Measurements from ENCODE around the gene SMIM5.
"Not testable (repeated sequence)": the region's sequence is repeated elsewhere in the genome, so short reads cannot be mapped to it uniquely, and the experiment has no call there.

SMIM5 gene

DNA sequence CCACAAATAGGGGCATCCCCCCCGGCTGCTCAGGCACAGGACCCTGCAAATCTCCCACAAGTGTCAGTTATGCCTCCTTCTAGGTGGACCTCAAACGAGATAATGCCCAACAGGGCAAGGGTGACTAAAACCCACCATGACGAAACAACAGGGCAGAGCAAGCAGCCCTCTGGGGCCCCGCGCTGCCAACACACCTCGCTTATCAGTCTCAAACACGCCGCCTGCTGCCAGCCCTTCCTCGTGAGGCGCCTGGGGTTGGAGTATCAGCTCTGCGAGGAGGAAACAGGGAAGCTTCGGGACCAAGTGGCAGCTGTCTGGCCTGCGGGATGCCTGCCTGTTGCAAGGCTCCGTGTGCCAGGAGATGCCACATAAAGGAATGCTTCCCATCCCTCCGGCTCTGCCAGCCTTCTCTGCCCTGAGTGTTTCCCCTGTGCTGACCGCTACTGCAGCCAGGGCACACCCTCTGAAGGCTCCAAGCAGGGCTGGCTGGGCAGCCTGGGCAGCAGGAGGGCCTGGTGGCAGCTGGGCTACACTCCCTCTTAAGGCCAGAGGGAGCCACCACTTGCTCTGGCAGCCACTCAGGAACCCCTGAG is 2.5 kb downstream of the SMIM5 start:
- in situ Hi-C loops (cut with MboI; ENCODE audit: low sequenced_read_pairs, unreplicated experiment), result no loop called here
- DNase-seq (ENCODE audit: low spot score), result no peak
- TF ChIP-seq, protein P1, sequence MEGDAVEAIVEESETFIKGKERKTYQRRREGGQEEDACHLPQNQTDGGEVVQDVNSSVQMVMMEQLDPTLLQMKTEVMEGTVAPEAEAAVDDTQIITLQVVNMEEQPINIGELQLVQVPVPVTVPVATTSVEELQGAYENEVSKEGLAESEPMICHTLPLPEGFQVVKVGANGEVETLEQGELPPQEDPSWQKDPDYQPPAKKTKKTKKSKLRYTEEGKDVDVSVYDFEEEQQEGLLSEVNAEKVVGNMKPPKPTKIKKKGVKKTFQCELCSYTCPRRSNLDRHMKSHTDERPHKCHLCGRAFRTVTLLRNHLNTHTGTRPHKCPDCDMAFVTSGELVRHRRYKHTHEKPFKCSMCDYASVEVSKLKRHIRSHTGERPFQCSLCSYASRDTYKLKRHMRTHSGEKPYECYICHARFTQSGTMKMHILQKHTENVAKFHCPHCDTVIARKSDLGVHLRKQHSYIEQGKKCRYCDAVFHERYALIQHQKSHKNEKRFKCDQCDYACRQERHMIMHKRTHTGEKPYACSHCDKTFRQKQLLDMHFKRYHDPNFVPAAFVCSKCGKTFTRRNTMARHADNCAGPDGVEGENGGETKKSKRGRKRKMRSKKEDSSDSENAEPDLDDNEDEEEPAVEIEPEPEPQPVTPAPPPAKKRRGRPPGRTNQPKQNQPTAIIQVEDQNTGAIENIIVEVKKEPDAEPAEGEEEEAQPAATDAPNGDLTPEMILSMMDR (IDR thresholded peaks at IDR 0.05; ENCODE audit: borderline replicate concordance, control extremely low read depth, extremely low read depth, insufficient read depth, missing control alignments), result no peak

DNA sequence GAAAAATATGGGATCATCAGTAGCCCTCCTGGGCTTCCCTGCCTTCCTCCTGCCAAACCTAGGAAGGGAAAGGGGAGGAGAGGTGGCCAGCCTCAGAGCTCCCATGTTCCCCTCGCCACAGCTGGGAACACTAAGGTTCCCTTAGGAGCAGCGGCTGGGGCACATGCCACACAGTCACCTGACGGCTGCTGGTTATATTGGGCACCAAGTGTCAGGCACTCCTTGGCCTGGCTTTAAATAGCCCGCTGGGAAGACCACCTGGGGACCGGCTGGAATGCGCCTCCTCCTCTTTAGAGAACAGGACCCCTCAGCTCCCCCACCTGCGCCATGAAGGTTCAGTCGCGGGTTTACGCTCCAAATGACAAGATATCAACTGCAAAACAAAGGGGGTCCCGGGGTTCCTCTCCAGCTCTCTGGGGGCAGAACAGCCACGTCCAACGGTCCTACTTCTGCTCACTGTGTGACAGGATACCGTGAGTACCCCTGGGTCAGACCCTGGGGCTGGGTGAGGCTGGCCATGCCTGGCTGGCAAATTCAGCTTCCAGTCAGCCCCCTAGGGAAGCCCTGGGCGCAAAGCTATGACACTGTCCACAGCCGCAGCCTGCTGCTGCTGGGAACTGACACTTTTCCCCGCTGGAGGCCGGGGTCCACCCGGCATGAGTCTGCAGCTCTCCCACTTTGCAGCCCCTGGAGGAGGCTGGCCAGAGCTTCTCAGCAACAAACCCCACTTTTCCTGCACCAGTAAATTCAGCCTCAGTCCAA is 3.3 kb downstream of the SMIM5 start:
- TF ChIP-seq, protein P1 (IDR thresholded peaks at IDR 0.05; ENCODE audit: borderline replicate concordance, control extremely low read depth, extremely low read depth, insufficient read depth, missing control alignments), result no peak
- in situ Hi-C loops (cut with MboI; ENCODE audit: low sequenced_read_pairs, unreplicated experiment), result no loop called here
- no peak for DNase-seq (ENCODE audit: low spot score)

DNA sequence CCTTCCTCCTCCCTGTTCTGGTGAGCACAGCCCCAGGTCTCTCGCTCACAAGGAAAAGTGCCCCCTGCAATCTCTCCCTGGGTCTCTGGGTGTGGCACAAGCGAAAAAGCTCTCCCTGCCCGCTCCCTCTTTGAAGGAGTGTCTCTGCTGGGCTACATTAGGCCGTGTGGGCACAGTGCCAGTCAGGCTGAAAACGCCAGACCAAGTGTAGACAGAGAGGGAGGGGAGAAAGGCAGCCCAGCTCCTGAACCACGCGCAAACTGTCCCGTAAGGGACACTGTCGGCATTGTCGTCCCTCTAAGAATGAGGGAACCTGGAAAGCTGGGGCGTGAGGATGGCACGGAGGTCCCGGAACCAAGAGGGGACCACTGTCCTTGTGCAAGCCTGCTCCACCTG is 3.9 kb downstream of the SMIM5 start:
- TF ChIP-seq, protein P1 (IDR thresholded peaks at IDR 0.05; ENCODE audit: borderline replicate concordance, control extremely low read depth, extremely low read depth, insufficient read depth, missing control alignments), result no peak
- no peak for DNase-seq (ENCODE audit: low spot score)
- in situ Hi-C loops (cut with MboI; ENCODE audit: low sequenced_read_pairs, unreplicated experiment), result no loop called here

DNA sequence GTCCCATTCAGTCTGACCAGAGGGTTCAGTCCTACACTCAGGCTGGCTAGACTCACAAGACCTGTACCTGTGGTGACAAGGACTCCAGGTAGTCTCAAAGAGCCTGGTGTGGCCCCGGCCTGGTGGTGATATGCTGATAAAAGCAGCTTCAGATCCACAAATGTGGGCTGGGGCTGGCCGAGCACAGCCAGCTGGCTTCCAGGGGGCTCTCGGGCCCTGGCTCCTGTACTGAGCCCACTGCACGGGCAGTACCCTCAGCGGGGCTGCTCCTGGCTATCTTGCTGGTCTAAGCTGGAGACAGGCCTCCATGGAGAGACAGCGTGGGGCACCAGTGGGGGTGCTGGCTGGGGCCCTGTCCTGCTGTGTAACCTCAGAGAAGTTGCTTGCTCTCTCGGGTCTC is 4.3 kb downstream of the SMIM5 start:
- DNase-seq (ENCODE audit: low spot score), result no peak
- TF ChIP-seq, protein P1 (IDR thresholded peaks at IDR 0.05; ENCODE audit: borderline replicate concordance, control extremely low read depth, extremely low read depth, insufficient read depth, missing control alignments), result no peak
- in situ Hi-C loops (cut with MboI; ENCODE audit: low sequenced_read_pairs, unreplicated experiment), result no loop called here

DNA sequence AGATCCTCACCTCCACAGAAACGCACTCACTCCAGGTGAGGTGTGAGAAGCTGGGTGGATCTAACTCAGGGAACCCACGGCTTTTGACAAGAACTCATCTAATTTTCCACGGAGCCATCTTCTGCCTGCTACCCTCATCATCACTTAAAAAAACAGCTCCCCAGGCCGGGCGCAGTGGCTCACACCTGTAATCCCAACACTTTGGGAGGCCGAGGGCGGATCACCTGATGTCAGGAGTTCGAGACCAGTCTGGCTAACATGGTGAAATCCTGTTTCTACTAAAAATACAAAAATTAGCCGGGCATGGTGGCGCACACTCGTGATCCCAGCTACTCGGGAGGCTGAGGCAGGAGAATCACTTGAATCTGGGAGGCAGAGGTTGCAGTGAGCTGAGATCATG is 4.8 kb downstream of the SMIM5 start:
- in situ Hi-C loops (cut with MboI; ENCODE audit: low sequenced_read_pairs, unreplicated experiment); DNase-seq (ENCODE audit: low spot score): not testable (repeated sequence)

DNA sequence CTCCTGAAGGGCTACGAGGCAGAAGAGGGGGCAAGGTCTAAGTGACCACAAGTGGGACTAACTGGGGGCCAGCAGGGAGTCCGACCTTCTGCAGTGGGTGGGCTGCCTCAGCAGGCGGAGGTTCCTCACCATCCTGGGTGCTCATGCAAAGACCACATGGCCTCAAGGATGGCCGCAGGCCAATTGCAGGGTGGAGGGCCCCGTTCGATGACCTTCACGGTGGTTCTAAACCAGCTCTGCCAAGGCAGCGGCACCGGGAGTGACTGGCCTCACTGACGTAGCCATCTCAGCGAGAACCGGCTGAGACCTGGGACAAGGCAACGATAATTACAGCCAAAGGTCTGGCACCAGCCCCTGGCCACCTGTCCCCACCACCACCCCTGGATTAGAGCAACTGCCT is 5.7 kb downstream of the SMIM5 start:
- no peak for DNase-seq (ENCODE audit: low spot score)
- TF ChIP-seq, protein P1 (IDR thresholded peaks at IDR 0.05; ENCODE audit: borderline replicate concordance, control extremely low read depth, extremely low read depth, insufficient read depth, missing control alignments), result no peak
- in situ Hi-C loops (cut with MboI; ENCODE audit: low sequenced_read_pairs, unreplicated experiment), result no loop called here

DNA sequence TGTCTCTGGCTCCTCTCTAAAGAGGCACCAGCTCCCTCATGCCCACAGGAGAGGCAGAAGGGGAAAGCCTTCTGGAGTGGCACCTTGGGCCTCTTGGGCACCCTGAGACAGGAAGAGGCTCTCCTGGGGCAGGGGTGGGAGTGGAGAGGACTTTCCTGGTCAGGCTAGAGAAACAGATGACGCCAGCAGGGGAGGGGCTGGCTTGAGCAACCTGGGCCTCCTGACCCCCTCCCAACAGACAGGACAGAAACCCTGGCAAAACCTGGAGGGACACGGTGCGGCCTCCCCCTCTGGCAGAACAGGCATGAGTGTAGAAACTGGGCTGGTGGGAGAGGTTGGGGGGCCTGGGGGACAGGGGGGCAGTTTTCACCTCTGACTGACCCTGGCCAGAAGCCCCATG is 6.1 kb downstream of the SMIM5 start:
- TF ChIP-seq, protein P1 (IDR thresholded peaks at IDR 0.05; ENCODE audit: borderline replicate concordance, control extremely low read depth, extremely low read depth, insufficient read depth, missing control alignments), result no peak
- in situ Hi-C loops (cut with MboI; ENCODE audit: low sequenced_read_pairs, unreplicated experiment), result no loop called here
- no peak for DNase-seq (ENCODE audit: low spot score)
